ENCODE results near the gene HDAC8. TPM values are rescaled to one million over a fixed set of nuclear protein-coding genes. Genes with fewer than 3 reads are reported as not detected.

HDAC8 gene
- total RNA-seq, 2 donors from 2014 or later = 14.6 to 19.2 TPM

- intact Hi-C loops (cut with DNase I) = no loop called here
- no peak for DNase-seq
These were observed 179.5 kb downstream of the HDAC8 start for GRCh38 chrX:72392816-72393800.

DNA sequence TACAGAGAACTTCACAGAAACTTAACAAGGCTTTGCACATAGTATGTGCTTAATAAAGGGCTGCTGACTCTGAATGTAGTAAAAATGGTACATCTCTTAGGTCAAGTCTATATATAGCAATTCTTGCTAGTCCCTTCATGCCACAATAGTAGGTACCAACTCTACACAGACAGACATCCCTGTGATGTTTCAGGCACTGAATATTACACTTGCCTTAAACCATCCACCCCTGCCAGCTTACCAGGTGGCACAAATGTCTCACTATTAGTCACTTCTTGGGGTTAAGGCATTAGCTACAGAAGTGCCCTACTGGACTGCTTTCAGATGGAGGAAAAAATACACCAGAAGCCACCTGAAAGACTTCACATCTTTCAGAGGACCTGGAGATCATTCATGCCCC lies 180.6 kb downstream of the HDAC8 start:
- ATAC-seq (no peak), DNase-seq (no peak)
- intact Hi-C loops (cut with DNase I) = no loop called here

More at GRCh38 chrX:72392816-72393800, 179.5 kb downstream of the HDAC8 start:
- no peak for ATAC-seq

DNA sequence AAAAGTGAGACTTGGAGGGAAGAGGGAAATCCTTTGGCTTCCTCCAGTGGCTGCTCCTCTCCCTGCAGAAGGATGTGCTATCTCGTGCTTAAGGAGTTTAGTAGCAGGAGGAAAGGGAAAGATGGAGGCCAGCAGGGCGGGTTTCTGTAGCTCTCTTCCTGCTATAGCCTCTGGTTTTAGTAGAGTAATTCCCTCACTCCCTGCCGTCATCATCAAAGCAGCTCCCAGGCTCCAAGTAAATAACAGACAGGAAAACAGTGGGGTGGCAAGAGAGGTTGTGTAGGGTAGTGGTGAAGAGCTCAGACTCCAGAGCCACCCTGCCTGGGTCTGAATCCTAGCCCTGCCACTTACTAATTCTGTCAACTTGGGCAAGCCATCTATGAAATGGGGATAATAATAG lies 185.4 kb downstream of the HDAC8 start:
- intact Hi-C loops (cut with DNase I) = no loop called here
- no peak for DNase-seq
- no peak for ATAC-seq

DNA sequence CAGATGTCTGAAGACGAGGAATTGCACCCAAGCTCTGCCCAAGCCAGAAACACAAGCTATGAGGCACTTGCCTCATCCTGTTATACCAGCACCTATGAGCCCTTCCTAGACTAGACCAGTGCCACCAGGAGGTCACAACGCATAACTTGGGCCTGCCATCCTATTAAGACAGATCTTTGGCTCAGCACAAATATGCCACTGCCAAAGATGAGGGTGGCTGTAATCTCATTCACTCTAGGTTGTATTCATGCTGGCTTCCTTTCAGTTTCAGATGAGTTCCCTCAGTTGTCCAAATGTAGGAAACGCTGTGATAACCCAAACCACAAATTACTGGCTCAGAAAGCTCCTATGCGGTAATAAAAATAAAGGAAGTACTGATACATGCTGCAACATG lies 190.4 kb downstream of the HDAC8 start:
- intact Hi-C loops (cut with DNase I) = no loop called here
- ATAC-seq = peak; percentile 86 to 88
- no peak for DNase-seq

DNA sequence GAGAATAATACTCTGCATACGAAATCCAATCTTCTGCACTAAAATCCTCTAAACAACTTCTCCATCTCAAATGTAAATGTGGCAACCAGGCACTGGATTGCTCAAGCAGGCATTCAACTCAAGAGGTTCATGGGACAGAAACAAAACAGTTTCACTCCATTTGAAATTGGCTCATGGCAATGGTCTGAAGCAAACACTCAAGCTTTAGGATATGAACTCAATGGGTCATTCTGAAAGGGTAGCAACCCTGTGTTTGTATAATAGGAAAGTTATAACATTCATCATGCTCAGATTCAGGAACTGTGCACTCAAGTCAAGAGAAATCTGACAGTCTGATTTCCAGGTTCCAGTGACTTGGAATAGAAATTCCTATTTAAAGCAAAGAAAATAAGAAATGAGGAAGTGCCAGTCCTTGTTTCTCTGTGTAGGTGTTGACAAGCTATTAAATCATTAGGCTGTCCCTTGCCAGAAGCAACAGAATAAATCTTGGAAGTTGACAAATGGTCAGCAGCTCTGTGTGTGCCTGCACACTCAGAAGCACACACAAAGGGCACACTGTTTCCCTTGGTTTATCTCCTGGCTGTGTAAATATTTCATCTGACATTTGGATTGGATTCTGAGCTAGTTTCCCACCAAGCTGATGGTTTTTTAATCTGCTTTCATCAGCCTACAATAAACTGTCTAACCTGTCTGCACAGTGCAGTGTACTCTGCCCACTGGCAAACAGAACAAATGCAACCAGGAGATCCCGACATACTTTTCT lies 191.0 kb downstream of the HDAC8 start:
- ATAC-seq (peak; percentile 83 to 85), DNase-seq (no peak)
- intact Hi-C loops (cut with DNase I) = no loop called here

- no peak for ATAC-seq
- DNase-seq = no peak
- intact Hi-C loops (cut with DNase I) = no loop called here
These were observed 196.5 kb downstream of the HDAC8 start for GRCh38 chrX:72376124-72376523.

DNA sequence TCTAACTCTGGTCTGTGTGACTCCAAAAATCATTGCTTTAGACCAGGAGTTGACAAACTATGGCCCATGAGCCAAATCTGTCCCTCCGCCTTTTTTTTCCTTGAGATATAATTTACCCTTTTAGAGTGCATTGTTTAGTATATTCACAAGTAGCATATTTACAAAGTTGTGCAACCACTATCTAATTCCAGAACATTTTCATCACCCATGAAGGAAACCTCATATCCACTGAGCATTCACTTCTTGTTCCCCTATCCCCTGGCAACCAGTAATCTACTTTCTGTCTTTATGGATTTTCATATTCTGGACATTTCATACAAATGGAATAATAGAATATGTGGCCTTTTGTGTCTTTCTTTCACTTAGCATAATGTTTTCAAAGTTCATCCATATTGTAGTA lies 199.5 kb downstream of the HDAC8 start:
- intact Hi-C loops (cut with DNase I) = no loop called here
- ATAC-seq = no peak
- DNase-seq = no peak

GRCh38 chrX:72372735-72373134 lies 199.9 kb downstream of the HDAC8 start:
- intact Hi-C loops (cut with DNase I) = no loop called here
- DNase-seq = no peak
- no peak for ATAC-seq

- intact Hi-C loops (cut with DNase I) = no loop called here
- no peak for ATAC-seq
These were observed 201.2 kb downstream of the HDAC8 start for GRCh38 chrX:72371405-72371804.

GRCh38 chrX:72368796-72369195 lies 203.8 kb downstream of the HDAC8 start:
- no peak for DNase-seq
- intact Hi-C loops (cut with DNase I) = no loop called here
- peak; percentile 32 to 76 for ATAC-seq

More at GRCh38 chrX:72371405-72371804, 201.2 kb downstream of the HDAC8 start:
- DNase-seq = no peak

- no peak for DNase-seq
- intact Hi-C loops (cut with DNase I) = no loop called here
- ATAC-seq = no peak
These were observed 205.1 kb downstream of the HDAC8 start for GRCh38 chrX:72367516-72367915.

- DNase-seq = no peak
- ATAC-seq = no peak
- intact Hi-C loops (cut with DNase I) = no loop called here
These were observed 205.8 kb downstream of the HDAC8 start for GRCh38 chrX:72366701-72367454.

DNA sequence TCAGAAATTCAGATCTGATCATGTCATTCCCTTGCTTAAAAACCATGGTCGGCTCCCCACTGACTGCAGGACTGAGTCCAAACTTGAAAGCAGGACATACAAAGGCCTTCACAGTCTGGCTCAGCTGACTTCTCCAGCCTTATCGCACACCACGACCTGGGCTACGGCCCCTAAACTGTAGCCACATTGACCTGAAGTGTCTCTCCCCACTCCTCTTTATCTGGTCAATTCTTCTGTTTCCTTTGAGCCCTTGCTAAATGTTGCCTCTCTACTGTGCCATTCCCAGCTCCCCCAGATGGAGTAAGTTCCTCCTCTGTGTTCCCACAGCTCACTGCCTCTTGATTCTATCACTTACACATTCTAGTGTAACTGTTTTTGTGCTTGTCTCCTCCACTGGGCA lies 206.5 kb downstream of the HDAC8 start:
- intact Hi-C loops (cut with DNase I) = no loop called here
- ATAC-seq (no peak), DNase-seq (no peak)

DNA sequence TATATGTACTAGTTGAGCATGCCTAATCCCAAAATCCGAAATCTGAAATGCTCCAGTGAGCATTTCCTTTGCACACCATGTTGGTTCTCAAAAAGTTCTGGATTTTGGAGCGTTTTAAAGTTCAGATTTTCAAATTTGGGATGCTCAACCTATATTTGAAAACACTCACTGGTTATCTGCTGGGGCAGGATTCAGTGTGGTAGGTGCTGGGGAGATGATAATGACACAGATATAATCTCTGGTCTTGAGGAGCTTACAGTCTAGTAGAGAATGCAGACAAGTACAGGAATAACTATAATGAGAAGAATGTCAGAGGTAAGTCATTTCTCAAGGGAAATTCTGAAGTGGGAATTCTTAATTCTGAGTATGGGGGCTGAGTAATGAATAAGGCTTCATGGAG lies 207.5 kb downstream of the HDAC8 start:
- intact Hi-C loops (cut with DNase I) = no loop called here
- ATAC-seq = no peak

GRCh38 chrX:72360326-72360725 lies 212.3 kb downstream of the HDAC8 start:
- DNase-seq (no peak), ATAC-seq (no peak)
- intact Hi-C loops (cut with DNase I) = no loop called here

More for the DNA sequence above, 207.5 kb downstream of the HDAC8 start:
- no peak for DNase-seq

DNA sequence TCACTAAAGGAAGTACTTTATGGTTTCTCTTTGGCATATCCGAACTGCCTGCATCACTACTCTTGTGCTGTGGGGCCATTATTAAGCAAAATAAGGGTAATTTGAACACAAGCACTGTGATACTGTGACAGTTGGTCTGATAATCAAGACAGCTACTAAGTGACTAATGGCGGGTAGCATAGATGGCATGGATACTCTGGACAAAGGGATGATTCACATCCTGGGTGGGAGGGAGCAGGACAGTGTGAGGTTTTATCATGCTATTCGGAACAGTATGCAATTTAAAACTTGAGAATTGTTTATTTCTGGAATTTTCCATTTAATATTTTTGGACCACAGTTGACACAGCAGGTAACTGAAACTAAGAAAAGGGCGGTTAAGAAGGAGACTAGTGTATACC lies 214.3 kb downstream of the HDAC8 start:
- intact Hi-C loops (cut with DNase I) = no loop called here
- DNase-seq (no peak), ATAC-seq (no peak)

- intact Hi-C loops (cut with DNase I) = no loop called here
- ATAC-seq (no peak), DNase-seq (no peak)
These were observed 219.9 kb downstream of the HDAC8 start for GRCh38 chrX:72352786-72353185.

GRCh38 chrX:72351606-72352334 lies 220.9 kb downstream of the HDAC8 start:
- intact Hi-C loops (cut with DNase I) = no loop called here
- peak in 1 of 2 donors; percentile 34 for ATAC-seq
- no peak for DNase-seq

- intact Hi-C loops (cut with DNase I) = no loop called here
- ATAC-seq (no peak), DNase-seq (no peak)
These were observed 223.5 kb downstream of the HDAC8 start for GRCh38 chrX:72349190-72349589.

Data from left cardiac atrium (tissue), 4 donors.